SU-DHL-6 (cell line): ENCODE data around the gene CCNL2.
"Not testable (repeated sequence)": the region's sequence is repeated elsewhere in the genome, so short reads cannot be mapped to it uniquely, and the experiment has no call there.

Experiments
- EZH2phosphoT487 ChIP-seq: fragments of 200-600 bp; sonication (generic), shearing (Covaris generic); conservative IDR thresholded peaks from 2 replicates; pipeline ENCODE4 v1.6.1; 2018; ENCODE audit warnings: mild to moderate bottlenecking, antibody characterized with exemption, low read length, moderate library complexity, mixed read lengths
- TF ChIP-seq, protein P1 (sequence below): fragments of 200-600 bp; sonication (generic); IDR thresholded peaks from one replicate; pipeline ENCODE4 v1.5.1; 2017; ENCODE audit warnings: antibody characterized with exemption, mild to moderate bottlenecking, low read length, moderate library complexity; ENCODE audit not compliant: insufficient read depth, poor library complexity, severe bottlenecking

- TF ChIP-seq, protein P1, sequence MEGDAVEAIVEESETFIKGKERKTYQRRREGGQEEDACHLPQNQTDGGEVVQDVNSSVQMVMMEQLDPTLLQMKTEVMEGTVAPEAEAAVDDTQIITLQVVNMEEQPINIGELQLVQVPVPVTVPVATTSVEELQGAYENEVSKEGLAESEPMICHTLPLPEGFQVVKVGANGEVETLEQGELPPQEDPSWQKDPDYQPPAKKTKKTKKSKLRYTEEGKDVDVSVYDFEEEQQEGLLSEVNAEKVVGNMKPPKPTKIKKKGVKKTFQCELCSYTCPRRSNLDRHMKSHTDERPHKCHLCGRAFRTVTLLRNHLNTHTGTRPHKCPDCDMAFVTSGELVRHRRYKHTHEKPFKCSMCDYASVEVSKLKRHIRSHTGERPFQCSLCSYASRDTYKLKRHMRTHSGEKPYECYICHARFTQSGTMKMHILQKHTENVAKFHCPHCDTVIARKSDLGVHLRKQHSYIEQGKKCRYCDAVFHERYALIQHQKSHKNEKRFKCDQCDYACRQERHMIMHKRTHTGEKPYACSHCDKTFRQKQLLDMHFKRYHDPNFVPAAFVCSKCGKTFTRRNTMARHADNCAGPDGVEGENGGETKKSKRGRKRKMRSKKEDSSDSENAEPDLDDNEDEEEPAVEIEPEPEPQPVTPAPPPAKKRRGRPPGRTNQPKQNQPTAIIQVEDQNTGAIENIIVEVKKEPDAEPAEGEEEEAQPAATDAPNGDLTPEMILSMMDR = not testable (repeated sequence)
- TF ChIP-seq EZH2phosphoT487 = not testable (repeated sequence)
Observed at GRCh38 chr1:1370094-1370493, 29.0 kb downstream of the CCNL2 start.
